ENCODE data around the gene ARHGAP29.

Gene ARHGAP29

GRCh38 chr1:94237291-94238226 is at the start of gene ARHGAP29:
TSS of gene ARHGAP29 (minus strand) at chr1:94237584. CDS start at chr1:94231611, 5,973 bp downstream.
- DNase-seq (ENCODE audit: low read depth): peak; percentile 32

GRCh38 chr1:94286864-94287437 is 49.6 kb upstream of the ARHGAP29 start:
- DNase-seq (ENCODE audit: low read depth): no peak

GRCh38 chr1:94285031-94285654 is 47.8 kb upstream of the ARHGAP29 start:
- no peak for DNase-seq (ENCODE audit: low read depth)

GRCh38 chr1:94284476-94284875 is 47.1 kb upstream of the ARHGAP29 start:
- no peak for DNase-seq (ENCODE audit: low read depth)

- no peak for DNase-seq (ENCODE audit: low read depth)
These were observed 46.1 kb upstream of the ARHGAP29 start for GRCh38 chr1:94283462-94283861.

GRCh38 chr1:94282143-94282711 is 44.8 kb upstream of the ARHGAP29 start:
- no peak for DNase-seq (ENCODE audit: low read depth)

- DNase-seq (ENCODE audit: low read depth): no peak
These were observed 44.2 kb upstream of the ARHGAP29 start for GRCh38 chr1:94281361-94282142.

- DNase-seq (ENCODE audit: low read depth): no peak
These were observed 43.2 kb upstream of the ARHGAP29 start for GRCh38 chr1:94280541-94280940.

- no peak for DNase-seq (ENCODE audit: low read depth)
These were observed 42.1 kb upstream of the ARHGAP29 start for GRCh38 chr1:94279462-94279861.

- no peak for DNase-seq (ENCODE audit: low read depth)
These were observed 41.7 kb upstream of the ARHGAP29 start for GRCh38 chr1:94279038-94279437.

GRCh38 chr1:94276988-94277434 is 39.6 kb upstream of the ARHGAP29 start:
- DNase-seq (ENCODE audit: low read depth): no peak

GRCh38 chr1:94275083-94275482 is 37.7 kb upstream of the ARHGAP29 start:
- DNase-seq (ENCODE audit: low read depth): no peak

- no peak for DNase-seq (ENCODE audit: low read depth)
These were observed 37.2 kb upstream of the ARHGAP29 start for GRCh38 chr1:94274561-94274960.

- no peak for DNase-seq (ENCODE audit: low read depth)
These were observed 35.7 kb upstream of the ARHGAP29 start for GRCh38 chr1:94273111-94273510.

GRCh38 chr1:94272388-94272787 is 35.0 kb upstream of the ARHGAP29 start:
- DNase-seq (ENCODE audit: low read depth): no peak

GRCh38 chr1:94271373-94271772 is 34.0 kb upstream of the ARHGAP29 start:
- DNase-seq (ENCODE audit: low read depth): no peak

GRCh38 chr1:94270801-94271203 is 33.4 kb upstream of the ARHGAP29 start:
- DNase-seq (ENCODE audit: low read depth): no peak

- DNase-seq (ENCODE audit: low read depth): no peak
These were observed 32.5 kb upstream of the ARHGAP29 start for GRCh38 chr1:94269921-94270320.

GRCh38 chr1:94265906-94266305 is 28.5 kb upstream of the ARHGAP29 start:
- no peak for DNase-seq (ENCODE audit: low read depth)

- no peak for DNase-seq (ENCODE audit: low read depth)
These were observed 27.6 kb upstream of the ARHGAP29 start for GRCh38 chr1:94265011-94265422.

GRCh38 chr1:94260635-94261387 is 23.4 kb upstream of the ARHGAP29 start:
- DNase-seq (ENCODE audit: low read depth): no peak

Measured in stimulated activated CD8-positive, alpha-beta memory T cell treated with anti-CD3 and anti-CD28 coated beads, Interleukin-4, amount 100 ng/mL, for 24 hours (primary cell).